Kidney tubule cell (primary cell): ENCODE data around the gene MAGEE2.
"Not testable (repeated sequence)": the region's sequence is repeated elsewhere in the genome, so short reads cannot be mapped to it uniquely, and the experiment has no call there.

Source experiments
- DNase-seq: peaks from one replicate; pipeline ENCODE4 v3.0.0-alpha.2; 2018; ENCODE audit warnings: low spot score

The MAGEE2 gene, protein sequence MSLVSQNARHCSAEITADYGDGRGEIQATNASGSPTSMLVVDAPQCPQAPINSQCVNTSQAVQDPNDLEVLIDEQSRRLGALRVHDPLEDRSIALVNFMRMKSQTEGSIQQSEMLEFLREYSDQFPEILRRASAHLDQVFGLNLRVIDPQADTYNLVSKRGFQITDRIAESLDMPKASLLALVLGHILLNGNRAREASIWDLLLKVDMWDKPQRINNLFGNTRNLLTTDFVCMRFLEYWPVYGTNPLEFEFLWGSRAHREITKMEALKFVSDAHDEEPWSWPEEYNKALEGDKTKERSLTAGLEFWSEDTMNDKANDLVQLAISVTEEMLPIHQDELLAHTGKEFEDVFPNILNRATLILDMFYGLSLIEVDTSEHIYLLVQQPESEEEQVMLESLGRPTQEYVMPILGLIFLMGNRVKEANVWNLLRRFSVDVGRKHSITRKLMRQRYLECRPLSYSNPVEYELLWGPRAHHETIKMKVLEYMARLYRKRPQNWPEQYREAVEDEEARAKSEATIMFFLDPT

DNA sequence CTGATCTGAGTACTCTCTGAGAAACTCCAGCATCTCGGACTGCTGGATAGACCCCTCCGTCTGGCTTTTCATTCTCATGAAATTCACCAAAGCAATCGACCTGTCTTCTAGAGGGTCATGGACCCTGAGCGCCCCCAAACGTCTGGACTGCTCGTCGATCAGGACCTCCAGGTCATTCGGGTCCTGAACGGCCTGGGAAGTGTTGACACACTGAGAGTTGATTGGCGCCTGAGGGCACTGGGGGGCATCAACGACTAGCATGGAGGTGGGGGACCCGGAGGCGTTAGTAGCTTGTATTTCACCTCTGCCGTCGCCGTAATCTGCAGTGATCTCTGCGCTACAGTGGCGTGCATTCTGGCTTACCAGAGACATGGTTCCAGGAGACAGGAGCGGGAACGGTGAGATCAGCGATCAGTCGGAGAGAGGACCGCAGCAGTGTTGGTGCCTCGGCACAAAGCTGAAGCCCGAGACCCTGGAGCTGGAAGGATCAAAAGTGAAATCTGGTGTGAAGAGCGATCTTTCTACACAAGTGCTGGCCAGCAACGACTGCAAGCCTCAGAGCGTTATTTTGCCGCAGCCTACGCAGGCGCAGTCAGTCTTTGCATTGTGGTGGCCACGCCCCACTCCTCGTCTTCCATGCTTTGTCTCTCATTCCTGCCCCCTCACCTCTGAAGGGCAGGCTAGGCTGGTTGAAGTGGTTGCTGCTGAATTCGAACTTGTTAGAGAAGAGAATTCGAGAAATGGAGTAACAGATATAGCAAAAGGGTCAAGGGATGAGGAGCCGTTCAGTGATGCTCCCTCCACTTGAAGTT, at the start of gene MAGEE2:
TSS of gene MAGEE2 (minus strand) at position 575 of the 812 bp plus-strand sequence. CDS start at position 372, 203 bp downstream.
- DNase-seq, result peak; percentile 17

GRCh38 chrX:75786290-75786689, 1.2 kb upstream of the MAGEE2 start:
- DNase-seq, result no peak

DNA sequence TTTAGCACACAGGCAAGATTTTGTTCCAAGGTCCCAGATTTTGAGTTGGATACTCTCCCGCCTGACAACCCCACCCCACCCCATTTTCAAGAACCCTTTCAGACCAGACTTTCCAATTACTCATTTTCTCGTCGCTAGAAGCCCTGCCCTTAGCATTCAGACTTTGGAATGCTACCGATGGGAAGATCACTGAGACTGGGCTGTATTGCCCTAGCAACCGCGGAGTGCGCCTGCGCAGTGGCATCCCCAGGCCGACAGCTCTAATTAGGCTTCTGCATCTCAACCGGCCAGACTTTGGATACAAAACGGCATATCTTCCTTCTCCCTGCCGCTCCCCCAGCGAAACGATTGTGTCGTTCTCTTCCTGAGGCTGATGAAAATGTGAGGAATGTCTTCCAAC, 3.4 kb downstream of the MAGEE2 start:
- DNase-seq, result no peak

DNA sequence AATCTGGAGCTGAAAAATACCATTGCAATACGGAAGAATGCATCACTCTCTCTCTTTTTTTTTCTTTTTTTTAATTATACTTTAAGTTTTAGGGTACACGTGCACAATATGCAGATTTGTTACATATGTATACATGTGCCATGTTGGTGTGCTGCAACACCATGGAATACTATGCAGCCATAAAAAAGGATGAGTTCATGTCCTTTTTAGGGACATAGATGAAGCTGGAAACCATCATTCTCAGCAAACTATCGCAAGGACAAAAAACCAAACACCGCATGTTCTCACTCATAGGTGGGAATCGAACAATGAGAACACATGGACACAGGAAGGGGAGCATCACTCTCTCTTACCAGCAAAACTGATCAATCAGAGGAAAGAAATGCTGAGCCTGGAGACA, 17.0 kb downstream of the MAGEE2 start:
- DNase-seq, result not testable (repeated sequence)

DNA sequence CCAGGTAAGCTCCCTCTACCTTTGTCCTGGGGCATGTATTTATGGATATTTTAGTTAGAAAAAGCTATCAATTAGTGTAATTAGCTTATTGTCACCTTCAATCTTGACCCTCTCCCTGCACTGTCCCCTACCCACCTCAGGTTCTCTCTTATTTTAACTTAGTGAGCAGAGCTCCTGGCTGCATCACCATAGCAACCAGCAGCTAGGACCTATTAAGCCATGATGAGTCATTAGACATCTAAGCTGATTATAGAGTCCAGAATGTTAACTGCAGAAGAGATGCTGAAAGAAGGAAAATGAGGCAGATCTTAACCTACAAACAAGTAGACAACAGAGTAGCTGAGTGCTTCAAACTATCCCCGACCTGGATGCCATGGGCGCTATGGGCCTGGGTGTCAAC, 36.6 kb downstream of the MAGEE2 start:
- peak; percentile 6 for DNase-seq

DNA sequence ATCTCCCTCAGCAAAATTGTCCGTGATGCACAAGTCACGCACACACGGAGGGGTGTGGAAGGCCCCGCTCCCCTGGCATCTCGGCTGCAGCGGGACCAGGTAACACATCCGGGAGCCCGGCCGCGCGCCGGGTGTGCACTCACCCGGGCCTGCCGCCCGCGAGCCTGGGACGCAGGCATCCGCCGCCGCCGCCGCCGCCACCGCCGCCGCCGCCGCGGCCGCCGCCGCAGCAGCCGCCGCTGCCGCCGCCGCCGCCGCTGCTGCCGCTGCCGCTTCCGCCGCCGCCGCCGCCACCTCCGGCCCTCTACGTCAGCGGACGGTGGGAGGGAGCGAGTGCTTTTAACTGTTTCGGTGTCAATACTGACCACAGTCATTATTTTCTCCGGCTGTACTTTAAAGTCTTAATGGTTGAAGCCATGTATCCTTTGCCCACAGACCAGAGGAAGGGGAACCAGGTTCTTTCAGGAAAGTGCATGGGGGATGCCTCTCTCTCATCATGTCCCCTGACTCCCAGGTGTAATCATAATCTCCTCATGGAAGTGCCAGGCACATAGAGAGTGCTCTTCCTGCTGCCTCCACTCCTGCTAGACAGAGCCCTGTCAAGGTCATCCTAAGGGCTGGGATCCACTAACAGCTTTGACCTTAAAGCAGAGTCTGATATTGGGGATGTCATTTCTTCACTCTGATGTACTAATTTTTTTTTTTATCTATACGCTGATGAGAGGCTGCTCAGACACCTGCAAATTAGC, 38.0 kb downstream of the MAGEE2 start:
- DNase-seq, result peak; percentile 42
